Hepatocyte (in vitro differentiated cells): ENCODE measurements around the gene MSI2. TPM values are rescaled to one million over a fixed set of nuclear protein-coding genes. Genes with fewer than 3 reads are reported as not detected.

Source experiments
- DNase-seq: peaks from one replicate; pipeline ENCODE4 v3.0.0-alpha.2; 2016; ENCODE audit warnings: low spot score
- H2AFZ ChIP-seq: fragments of 200-600 bp; sonication (generic); 2 replicates; pipeline ENCODE4 v1.6.0; 2016; ENCODE audit warnings: antibody characterized with exemption, mild to moderate bottlenecking
- H3K27ac ChIP-seq: fragments of 200-600 bp; sonication (generic); 2 replicates; pipeline ENCODE4 v1.5.1; 2016; ENCODE audit warnings: mild to moderate bottlenecking
- H3K27me3 ChIP-seq: fragments of 200-600 bp; sonication (generic); 2 replicates; pipeline ENCODE4 v1.6.1; 2016
- H3K36me3 ChIP-seq: fragments of 200-600 bp; sonication (generic); replicated peaks from 2 replicates; pipeline ENCODE4 v1.5.1; 2016; ENCODE audit warnings: low read depth; ENCODE audit not compliant: insufficient read depth
- H3K4me1 ChIP-seq: fragments of 200-600 bp; sonication (generic); 2 replicates; pipeline ENCODE4 v1.5.1; 2016; ENCODE audit warnings: mild to moderate bottlenecking, moderate library complexity; ENCODE audit not compliant: insufficient read depth
- H3K4me2 ChIP-seq: fragments of 200-600 bp; sonication (generic); 2 replicates; pipeline ENCODE4 v1.6.0; 2016
- H3K4me3 ChIP-seq: fragments of 200-600 bp; sonication (generic); 2 replicates; pipeline ENCODE4 v1.5.1; 2016; ENCODE audit warnings: mild to moderate bottlenecking
- H3K79me2 ChIP-seq: fragments of 200-600 bp; sonication (generic); 2 replicates; pipeline ENCODE4 v1.6.0; 2017; ENCODE audit warnings: mild to moderate bottlenecking
- H3K9me2 ChIP-seq: fragments of 200-600 bp; sonication (generic); replicated peaks from 2 replicates; pipeline ENCODE4 v1.6.0; 2017; ENCODE audit warnings: mild to moderate bottlenecking; ENCODE audit not compliant: insufficient read depth
- H3K9me3 ChIP-seq: fragments of 200-600 bp; sonication (generic); 2 replicates; pipeline ENCODE4 v1.5.1; 2016; ENCODE audit warnings: low read depth, mild to moderate bottlenecking
- H4K20me1 ChIP-seq: fragments of 200-600 bp; sonication (generic); 2 replicates; pipeline ENCODE4 v1.6.0; 2016; ENCODE audit warnings: mild to moderate bottlenecking; ENCODE audit not compliant: insufficient read depth, poor library complexity, severe bottlenecking
- CTCF ChIP-seq: fragments of 200-600 bp; sonication (generic); IDR thresholded peaks from 2 replicates; pipeline ENCODE4 v1.5.1; 2016; ENCODE audit warnings: antibody characterized with exemption, mild to moderate bottlenecking; ENCODE audit not compliant: poor library complexity
- EZH2 ChIP-seq: fragments of 200-600 bp; sonication (generic); IDR thresholded peaks from 2 replicates; pipeline ENCODE4 v1.6.1; 2016; ENCODE audit warnings: antibody characterized with exemption, mild to moderate bottlenecking, borderline replicate concordance
- EZH2phosphoT487 ChIP-seq: fragments of 200-600 bp; sonication (generic); IDR thresholded peaks from one replicate; pipeline ENCODE4 v1.6.1; 2018; ENCODE audit warnings: antibody characterized with exemption, mild to moderate bottlenecking, low read depth, moderate library complexity; ENCODE audit not compliant: unreplicated experiment, severe bottlenecking
- WGBS: methylation state at CpG from one replicate; pipeline ENCODE4 v1.1.6; 2016; ENCODE audit warnings: low lambda C conversion rate; ENCODE audit errors: missing lambda C conversion rate; 5-methylcytosine and 5-hydroxymethylcytosine counted together
- polyA plus RNA-seq: library from polyadenylated mRNA; unstranded; fragments of >200 nt; fragmentation: Nextera tagmentation; extraction: Ambion mirVana; gene quantifications from 2 replicates; pipeline ENCODE4 v1.2.1, GENCODE V29; 2016
- total RNA-seq: library from RNA; depleted of rRNA; stranded (reverse); fragments of >200 nt; gene quantifications from 2 replicates; pipeline ENCODE4 v1.2.3, GENCODE V29; 2014

Gene MSI2
- total and polyA plus RNA-seq, 2 experiments from 2014 or later = 16.1 to 60.6 TPM

GRCh38 chr17:57622683-57623433, 366.5 kb downstream of the MSI2 start:
- Histone ChIP-seq H3K9me3 (no peaks in the 10 kb centered on the region), H3K4me1 (peaks cover 9% of the 10 kb centered on the region), H3K4me2 (no peak overlapping the region), H3K9me2 (no peaks in the 10 kb centered on the region), H3K27ac (peak overlapping the region; percentile 64), H2AFZ (no peak overlapping the region), H3K79me2 (no peaks in the 10 kb centered on the region), H3K27me3 (no peaks in the 10 kb centered on the region), H3K4me3 (no peak overlapping the region), H3K36me3 (no peaks in the 10 kb centered on the region), H4K20me1 (no peaks in the 10 kb centered on the region)
- 39% methylated on average over 16 of the region's 16 CpGs for WGBS
- peak; percentile 74 for DNase-seq
- no peak for TF ChIP-seq CTCF

- Histone ChIP-seq H3K9me2 (no peaks in the 10 kb centered on the region), H3K27me3 (no peaks in the 10 kb centered on the region), H2AFZ (no peak overlapping the region), H4K20me1 (no peaks in the 10 kb centered on the region), H3K4me1 (peaks cover 9% of the 10 kb centered on the region), H3K36me3 (no peaks in the 10 kb centered on the region), H3K79me2 (no peaks in the 10 kb centered on the region), H3K27ac (peak overlapping the region; percentile 42), H3K4me3 (no peak overlapping the region), H3K9me3 (no peaks in the 10 kb centered on the region), H3K4me2 (no peak overlapping the region)
- WGBS = 77% methylated on average over 11 of the region's 11 CpGs
- TF ChIP-seq CTCF (no peak), EZH2 (no peak), EZH2phosphoT487 (no peak)
- DNase-seq = no peak
Observed at GRCh38 chr17:57623620-57624019, 367.3 kb downstream of the MSI2 start.

GRCh38 chr17:57624386-57624785, 368.1 kb downstream of the MSI2 start:
- no peaks in the 10 kb centered on the region for H3K36me3 ChIP-seq
- no peaks in the 10 kb centered on the region for H3K79me2 ChIP-seq
- H2AFZ ChIP-seq = no peak overlapping the region
- no peak for DNase-seq
- H3K4me2 ChIP-seq = no peak overlapping the region
- H4K20me1 ChIP-seq = no peaks in the 10 kb centered on the region
- H3K4me3 ChIP-seq = no peak overlapping the region
- H3K9me3 ChIP-seq = no peaks in the 10 kb centered on the region
- no peaks in the 10 kb centered on the region for H3K27me3 ChIP-seq
- WGBS = 93% methylated on average over 8 of the region's 8 CpGs
- H3K9me2 ChIP-seq = no peaks in the 10 kb centered on the region
- H3K27ac ChIP-seq = no peak overlapping the region
- TF ChIP-seq EZH2phosphoT487 = no peak
- no peak for TF ChIP-seq CTCF
- TF ChIP-seq EZH2 = no peak
- peaks cover 9% of the 10 kb centered on the region for H3K4me1 ChIP-seq
